Small intestine (tissue), 7 donors: ENCODE data around the gene IGFALS. TPM values are rescaled to one million over a fixed set of nuclear protein-coding genes. Genes with fewer than 3 reads are reported as not detected.

Experiments used
- DNase-seq, 2 donors: peaks; one replicate each; pipeline versions ENCODE4 v3.0.0 to v3.0.0-alpha.2; 2013
- FAIRE-seq: peaks from 2 replicates; lab custom pipeline; 2012; peaks lifted over from hg19 to GRCh38; lab: Jason Lieb, UNC
- H3K27ac ChIP-seq, 3 donors: one replicate each; pipeline ENCODE4 v1.5.1; 2013; ENCODE audit warnings: low read length in 2 of 3, mild to moderate bottlenecking in 2 of 3, control low read depth in 1 of 3, inconsistent platforms in 1 of 3, low read depth in 1 of 3, moderate library complexity in 1 of 3
- H3K27me3 ChIP-seq, 3 donors: one replicate each; pipeline ENCODE4 v1.6.1; 2013; ENCODE audit warnings: low read length in 3 of 3, inconsistent platforms in 1 of 3; ENCODE audit not compliant: control insufficient read depth in 3 of 3, insufficient read depth in 3 of 3
- H3K36me3 ChIP-seq, 3 donors: one replicate each; pipeline ENCODE4 v1.6.1; 2013; ENCODE audit warnings: low read length in 3 of 3, inconsistent platforms in 1 of 3, low read depth in 1 of 3, mild to moderate bottlenecking in 1 of 3, moderate library complexity in 1 of 3; ENCODE audit not compliant: control insufficient read depth in 3 of 3, insufficient read depth in 2 of 3
- H3K4me1 ChIP-seq, 3 donors: one replicate each; pipeline ENCODE4 v1.6.1; 2013; ENCODE audit warnings: low read length in 2 of 3, inconsistent platforms in 1 of 3, low read depth in 1 of 3, mild to moderate bottlenecking in 1 of 3, moderate library complexity in 1 of 3; ENCODE audit not compliant: control insufficient read depth in 3 of 3, insufficient read depth in 2 of 3
- H3K4me3 ChIP-seq, 3 donors: one replicate each; pipeline ENCODE4 v1.5.1; 2013; ENCODE audit warnings: low read length in 3 of 3, control low read depth in 1 of 3, inconsistent platforms in 1 of 3, low read depth in 1 of 3, mild to moderate bottlenecking in 1 of 3, moderate library complexity in 1 of 3
- H3K9me3 ChIP-seq, 2 donors: one replicate each; pipeline ENCODE4 v1.6.1; 2013; ENCODE audit warnings: low read depth in 1 of 2, low read length in 1 of 2; ENCODE audit not compliant: control insufficient read depth in 2 of 2, insufficient read depth in 1 of 2
- WGBS, 3 donors: extraction: QIAGEN DNeasy Blood & Tissue Kit; methylation state at CpG; one replicate each; pipeline ENCODE4 v1.1.7; 2013; 5-methylcytosine and 5-hydroxymethylcytosine counted together
- polyA plus RNA-seq, 4 donors: library from polyadenylated mRNA; stranded (reverse) in 3 of 4; unstranded in 1 of 4; fragments of 200-250 nt in 3 of 4; fragments of 120-200 nt in 1 of 4; gene quantifications; one replicate each; pipeline versions ENCODE4 v1.2.1 to v1.2.3, GENCODE V29; 2013
- donor health status: healthy with polysubstance abuse.
- donor health status: control.
- donor health status: control.
- donor health status: Bipolar disorder and iron deficiency.
- donor health status: healthy.

Gene IGFALS
- polyA plus RNA-seq, 4 donors, result 0.16 to 17.0 (median 0.38) TPM

DNA sequence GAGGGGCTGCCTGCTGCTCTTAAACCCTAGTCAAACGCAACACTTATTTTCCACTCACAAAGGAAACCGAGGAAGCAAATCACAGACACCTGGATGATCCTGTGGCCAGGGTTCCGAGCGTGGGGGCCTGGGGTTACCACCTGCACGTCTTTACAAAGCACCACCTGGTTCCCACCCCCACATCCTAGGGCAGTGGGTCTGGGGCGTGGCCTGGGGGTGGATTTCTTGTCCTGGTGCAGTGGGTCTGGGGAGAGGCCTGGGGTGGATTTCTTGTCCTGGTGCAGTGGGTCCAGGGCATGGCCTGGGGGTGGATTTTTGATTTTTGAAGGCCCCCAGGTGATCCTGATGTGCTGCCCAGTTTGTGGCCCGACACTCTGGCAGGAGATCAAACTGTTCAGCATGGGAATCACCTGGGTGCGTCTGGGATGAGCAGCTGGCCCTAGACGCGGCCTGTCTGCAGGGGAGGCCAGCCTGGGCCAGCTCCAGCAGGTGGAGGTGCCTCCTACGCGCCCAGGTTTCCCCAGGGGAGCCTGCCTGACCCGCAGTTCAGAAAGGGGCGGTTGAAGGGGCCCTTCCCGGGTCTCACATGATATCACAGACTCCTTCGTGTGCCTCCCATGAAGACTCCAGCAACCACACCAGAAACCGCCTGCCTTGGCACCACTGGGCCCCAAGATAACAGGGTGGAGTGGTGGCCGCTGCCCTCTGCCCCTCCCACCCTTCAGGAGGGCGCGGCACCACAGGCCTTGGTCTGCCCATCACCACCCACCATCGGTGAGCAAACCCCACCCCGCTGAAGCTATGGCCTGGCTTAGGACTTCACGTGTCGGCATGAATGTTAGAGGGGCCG, 26.8 kb upstream of the IGFALS start:
- DNase-seq, result no peak
- Histone ChIP-seq H3K4me1 (peaks cover 0 to 7% (median 2%) of the 10 kb centered on the region in 3 donors), H3K36me3 (peaks cover 6 to 77% (median 7%) of the 10 kb centered on the region in 3 donors), H3K9me3 (no peaks in the 10 kb centered on the region), H3K4me3 (no peak overlapping the region), H3K27ac (no peak overlapping the region), H3K27me3 (no peaks in the 10 kb centered on the region)
- no peak for FAIRE-seq
- 81 to 85% (median 85%) methylated on average over 25 of the region's 25 CpGs for WGBS, 3 donors

DNA sequence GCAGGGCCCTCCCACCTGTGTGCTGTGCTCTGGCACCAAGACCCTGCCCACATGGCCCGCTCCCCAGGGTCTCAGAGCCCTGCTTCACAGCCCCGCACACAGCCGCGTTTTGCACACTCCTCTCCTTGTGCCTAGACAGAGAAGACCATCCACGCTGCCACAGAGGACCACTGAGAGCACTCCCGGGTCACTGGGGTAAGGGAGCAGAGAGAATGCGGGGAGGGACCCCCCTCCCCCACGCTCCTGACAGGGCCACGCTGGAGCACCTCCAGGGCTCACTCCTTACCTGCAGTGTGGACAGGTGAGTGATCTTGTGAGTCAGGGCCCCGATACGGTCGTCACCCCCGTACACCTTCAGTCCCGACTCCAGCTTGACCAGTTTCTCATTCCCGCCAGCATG, 26.1 kb upstream of the IGFALS start:
- no peaks in the 10 kb centered on the region for H3K27me3 ChIP-seq
- 93 to 96% (median 94%) methylated on average over 15 of the region's 15 CpGs for WGBS, 3 donors
- DNase-seq (no peak), FAIRE-seq (no peak)
- no peak overlapping the region for H3K27ac ChIP-seq
- no peaks in the 10 kb centered on the region for H3K9me3 ChIP-seq
- peaks cover 0 to under 1% (median 0%) of the 10 kb centered on the region in 3 donors for H3K4me1 ChIP-seq
- no peak overlapping the region for H3K4me3 ChIP-seq
- peaks cover 6 to 81% (median 11%) of the 10 kb centered on the region in 3 donors for H3K36me3 ChIP-seq

DNA sequence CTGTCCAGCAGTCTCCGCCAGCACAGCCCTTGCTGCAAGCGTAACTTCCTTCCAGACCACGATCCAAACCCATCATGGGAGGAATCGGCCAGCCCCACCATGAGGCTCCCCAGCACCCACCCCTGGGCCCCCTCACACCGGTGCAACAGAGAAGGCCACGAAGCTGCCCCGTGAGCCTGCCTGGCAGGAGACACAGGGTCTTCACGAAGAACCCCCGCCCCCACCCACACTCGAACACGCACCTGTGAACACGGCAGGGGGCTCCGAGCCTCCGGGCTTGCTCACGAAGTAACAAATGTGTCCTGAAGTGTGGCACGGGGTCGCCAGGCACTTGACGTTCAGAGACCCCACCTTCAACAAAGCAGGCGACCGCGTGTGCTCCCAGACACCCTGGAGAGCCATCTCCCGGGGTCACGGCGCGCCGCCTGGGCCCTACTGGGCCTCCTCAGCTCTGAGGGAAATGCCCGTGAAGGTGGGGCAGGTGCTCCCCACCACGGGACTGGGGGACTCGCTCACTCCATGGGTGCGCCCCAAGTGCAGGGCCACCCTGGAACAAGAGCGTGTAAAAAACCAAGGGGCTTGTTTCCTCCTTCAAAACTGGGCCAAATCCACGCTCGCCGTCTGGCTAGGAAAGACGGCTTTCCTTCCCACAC, 25.5 kb upstream of the IGFALS start:
- WGBS, 3 donors, result 94 to 95% (median 94%) methylated on average over 34 to 35 of the region's 35 CpGs
- no peak overlapping the region for H3K27ac ChIP-seq
- no peaks in the 10 kb centered on the region for H3K4me1 ChIP-seq
- DNase-seq (no peak), FAIRE-seq (no peak)
- H3K27me3 ChIP-seq, result no peaks in the 10 kb centered on the region
- no peak overlapping the region for H3K4me3 ChIP-seq
- no peaks in the 10 kb centered on the region for H3K9me3 ChIP-seq
- H3K36me3 ChIP-seq, result peaks cover 6 to 82% (median 11%) of the 10 kb centered on the region in 3 donors

DNA sequence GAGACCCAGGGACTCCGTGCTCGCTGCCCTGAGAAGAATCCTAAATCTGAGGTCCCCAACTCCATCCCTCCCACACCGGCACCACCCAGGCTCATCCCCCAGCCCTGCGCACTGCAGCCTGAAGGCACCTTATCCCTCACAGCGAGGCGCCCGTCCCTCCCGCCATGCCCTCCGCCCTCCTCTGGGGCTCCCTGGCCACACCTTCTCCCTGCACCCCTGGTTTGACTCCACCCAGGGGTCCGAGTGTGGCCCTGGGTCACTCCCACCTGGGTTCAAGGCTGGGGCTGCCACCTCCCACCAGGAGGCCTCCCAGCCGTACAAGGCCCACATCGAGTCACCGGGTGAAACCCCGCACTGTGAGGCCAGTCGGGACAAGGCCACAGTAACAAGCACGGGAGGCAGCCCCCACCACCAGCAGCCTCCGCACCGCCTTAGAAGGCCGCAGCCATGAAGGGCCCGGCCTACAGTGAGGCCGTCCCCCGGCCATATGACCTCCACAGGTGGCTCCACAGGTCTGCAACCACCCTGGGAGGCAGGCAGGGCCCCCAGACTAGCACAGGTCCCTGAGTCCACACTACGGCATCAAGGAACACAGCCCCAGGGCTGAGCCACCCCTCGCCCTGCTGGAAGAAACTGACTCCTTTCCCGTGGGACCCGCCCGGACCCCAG, 24.8 kb upstream of the IGFALS start:
- H3K9me3 ChIP-seq, result no peaks in the 10 kb centered on the region
- 93 to 96% (median 95%) methylated on average over 21 to 27 of the region's 27 CpGs for WGBS, 3 donors
- DNase-seq, result no peak
- H3K27ac ChIP-seq, result no peak overlapping the region
- no peaks in the 10 kb centered on the region for H3K4me1 ChIP-seq
- no peaks in the 10 kb centered on the region for H3K27me3 ChIP-seq
- no peak for FAIRE-seq
- peaks cover 6 to 86% (median 11%) of the 10 kb centered on the region in 3 donors for H3K36me3 ChIP-seq
- H3K4me3 ChIP-seq, result no peak overlapping the region

GRCh38 chr16:1817716-1818115, 24.2 kb upstream of the IGFALS start:
- Histone ChIP-seq H3K36me3 (peaks cover 6 to 87% (median 11%) of the 10 kb centered on the region in 3 donors), H3K4me1 (no peaks in the 10 kb centered on the region), H3K4me3 (no peak overlapping the region), H3K27me3 (no peaks in the 10 kb centered on the region), H3K9me3 (no peaks in the 10 kb centered on the region), H3K27ac (no peak overlapping the region)
- no peak for FAIRE-seq
- DNase-seq, result no peak
- WGBS, 3 donors, result 92 to 94% (median 93%) methylated on average over 17 of the region's 17 CpGs

DNA sequence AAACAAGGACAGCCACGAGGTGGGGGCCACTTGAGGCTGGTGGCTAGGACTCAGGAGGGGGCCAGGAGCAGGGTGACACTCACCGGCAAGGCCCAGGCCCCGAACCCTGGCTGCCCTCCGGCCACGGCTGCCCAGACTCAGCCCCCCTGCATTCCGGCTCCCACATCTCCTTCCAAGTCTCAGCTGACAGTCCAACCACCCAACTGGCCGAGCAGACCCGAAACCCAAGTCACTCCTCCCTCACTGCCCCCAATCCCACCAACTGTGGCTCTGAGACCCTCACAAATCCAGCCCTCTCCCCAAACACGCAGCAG, 23.7 kb upstream of the IGFALS start:
- FAIRE-seq (no peak), DNase-seq (no peak)
- 93 to 94% (median 93%) methylated on average over 8 to 9 of the region's 9 CpGs for WGBS, 3 donors
- Histone ChIP-seq H3K4me1 (no peaks in the 10 kb centered on the region), H3K27ac (no peak overlapping the region), H3K27me3 (no peaks in the 10 kb centered on the region), H3K36me3 (peaks cover 6 to 83% (median 11%) of the 10 kb centered on the region in 3 donors), H3K9me3 (no peaks in the 10 kb centered on the region), H3K4me3 (no peak overlapping the region)

- H3K4me3 ChIP-seq, result no peak overlapping the region
- H3K27me3 ChIP-seq, result no peaks in the 10 kb centered on the region
- WGBS, 3 donors, result 93 to 95% (median 93%) methylated on average over 35 to 40 of the region's 40 CpGs
- DNase-seq (no peak), FAIRE-seq (no peak)
- H3K9me3 ChIP-seq, result no peaks in the 10 kb centered on the region
- H3K36me3 ChIP-seq, result peaks cover 6 to 77% (median 11%) of the 10 kb centered on the region in 3 donors
- H3K27ac ChIP-seq, result no peak overlapping the region
- no peaks in the 10 kb centered on the region for H3K4me1 ChIP-seq
Observed at GRCh38 chr16:1816396-1817275, 23.1 kb upstream of the IGFALS start.

- DNase-seq (no peak), FAIRE-seq (no peak)
- no peaks in the 10 kb centered on the region for H3K4me1 ChIP-seq
- H3K27me3 ChIP-seq, result no peaks in the 10 kb centered on the region
- 89 to 95% (median 93%) methylated on average over 11 of the region's 11 CpGs for WGBS, 3 donors
- H3K9me3 ChIP-seq, result no peaks in the 10 kb centered on the region
- no peak overlapping the region for H3K4me3 ChIP-seq
- H3K27ac ChIP-seq, result no peak overlapping the region
- peaks cover 6 to 70% (median 11%) of the 10 kb centered on the region in 3 donors for H3K36me3 ChIP-seq
Observed at GRCh38 chr16:1815461-1815860, 22.0 kb upstream of the IGFALS start.
